ENCODE results near the gene RGPD4.

Gene RGPD4

GRCh38 chr2:107807988-107808387 lies 18.7 kb upstream of the RGPD4 start:
- TF ChIP-seq CTCF (conservative IDR thresholded peaks at IDR 0.05; ENCODE audit: low read depth, low read length), result no peak
- H3K4me3 ChIP-seq (ENCODE audit: low read depth, low read length), result no peak overlapping the region
- DNase-seq (ENCODE audit: low read depth), result no peak

GRCh38 chr2:107808959-107809358 lies 17.7 kb upstream of the RGPD4 start:
- TF ChIP-seq CTCF (conservative IDR thresholded peaks at IDR 0.05; ENCODE audit: low read depth, low read length), result no peak
- H3K4me3 ChIP-seq (ENCODE audit: low read depth, low read length), result no peak overlapping the region
- no peak for DNase-seq (ENCODE audit: low read depth)

- H3K4me3 ChIP-seq (ENCODE audit: low read depth, low read length), result no peak overlapping the region
- no peak for TF ChIP-seq CTCF (conservative IDR thresholded peaks at IDR 0.05; ENCODE audit: low read depth, low read length)
- DNase-seq (ENCODE audit: low read depth), result no peak
Observed at GRCh38 chr2:107809835-107810234, 16.9 kb upstream of the RGPD4 start.

GRCh38 chr2:107810734-107811133 lies 16.0 kb upstream of the RGPD4 start:
- TF ChIP-seq CTCF (conservative IDR thresholded peaks at IDR 0.05; ENCODE audit: low read depth, low read length), result no peak
- no peak for DNase-seq (ENCODE audit: low read depth)
- H3K4me3 ChIP-seq (ENCODE audit: low read depth, low read length), result no peak overlapping the region

GRCh38 chr2:107811411-107811810 lies 15.3 kb upstream of the RGPD4 start:
- H3K4me3 ChIP-seq (ENCODE audit: low read depth, low read length), result no peak overlapping the region
- TF ChIP-seq CTCF (conservative IDR thresholded peaks at IDR 0.05; ENCODE audit: low read depth, low read length), result no peak
- no peak for DNase-seq (ENCODE audit: low read depth)

- no peak overlapping the region for H3K4me3 ChIP-seq (ENCODE audit: low read depth, low read length)
- no peak for DNase-seq (ENCODE audit: low read depth)
- TF ChIP-seq CTCF (conservative IDR thresholded peaks at IDR 0.05; ENCODE audit: low read depth, low read length), result no peak
Observed at GRCh38 chr2:107812006-107812405, 14.7 kb upstream of the RGPD4 start.

- TF ChIP-seq CTCF (conservative IDR thresholded peaks at IDR 0.05; ENCODE audit: low read depth, low read length), result no peak
- H3K4me3 ChIP-seq (ENCODE audit: low read depth, low read length), result no peak overlapping the region
- DNase-seq (ENCODE audit: low read depth), result no peak
Observed at GRCh38 chr2:107817378-107817777, 9.3 kb upstream of the RGPD4 start.
